ENCODE data around the gene C2orf68. TPM values are rescaled to one million over a fixed set of nuclear protein-coding genes. Genes with fewer than 3 reads are reported as not detected.

C2orf68 gene
- total RNA-seq, 2 donors from 2014 or later: 38.9 to 48.9 TPM

- no peaks in the 10 kb centered on the region for H3K27me3 Mint-ChIP-seq (ENCODE audit: low read depth)
- H3K4me3 Mint-ChIP-seq: no peak overlapping the region
- ATAC-seq (replicated peaks in 1 of 2): no peak
- H3K36me3 Mint-ChIP-seq (ENCODE audit: insufficient read depth in 2 of 2): peaks cover 2 to 10% of the 10 kb centered on the region in 2 donors
- H3K4me1 Mint-ChIP-seq (ENCODE audit: low read depth): peaks cover 36% of the 10 kb centered on the region
- H3K27ac Mint-ChIP-seq: no peak overlapping the region
- DNase-seq: no peak
- H3K9me3 Mint-ChIP-seq: no peaks in the 10 kb centered on the region
These were observed 54.7 kb downstream of the C2orf68 start for GRCh38 chr2:85557130-85557529.

Other genes with a start within 250 kb of the C2orf68 start
- 10 to 100 TPM; 58.4 to 83.6 TPM for gene CAPG, start 201.7 kb downstream of the C2orf68 start, total RNA-seq
- 1 to 10 TPM; 3.2 to 4.0 TPM for gene SH2D6, start 193.4 kb downstream of the C2orf68 start, total RNA-seq
- 100 to 1,000 TPM; 253 to 255 TPM for gene MAT2A, start 72.9 kb downstream of the C2orf68 start, total RNA-seq
- 10 to 100 TPM; 17.8 to 20.3 TPM for gene GGCX, start 50.6 kb downstream of the C2orf68 start, total RNA-seq
- 10 to 100 TPM; 85.0 to 89.5 TPM for gene VAMP8, start 34.5 kb downstream of the C2orf68 start, total RNA-seq
- 10 to 100 TPM; 73.3 to 78.9 TPM for gene VAMP5, start 27.6 kb downstream of the C2orf68 start, total RNA-seq
- 100 to 1,000 TPM; 114 to 129 TPM for gene RNF181, start 16.3 kb downstream of the C2orf68 start, total RNA-seq
- 1 to 10 TPM; 3.5 to 4.1 TPM for gene TMEM150A, start 9.4 kb downstream of the C2orf68 start, total RNA-seq
- gene USP39, start 4.1 kb upstream of the C2orf68 start, total RNA-seq: 10 to 100 TPM; 64.1 to 79.7 TPM
- gene SFTPB, start 56.1 kb upstream of the C2orf68 start, total RNA-seq: not detected
- gene GNLY, start 82.3 kb upstream of the C2orf68 start, total RNA-seq: 100 to 1,000 TPM in 1 of 2 donors, 10 to 100 TPM in 1; 23.8 to 143 TPM
- not detected for gene ATOH8, start 141.9 kb upstream of the C2orf68 start, total RNA-seq